ENCODE results near the gene OGFOD1. TPM values are rescaled to one million over a fixed set of nuclear protein-coding genes. Genes with fewer than 3 reads are reported as not detected.

The OGFOD1 gene
- total RNA-seq, 1 experiment from 2014 or later: 55.5 TPM

GRCh38 chr16:56513091-56513490, 61.7 kb downstream of the OGFOD1 start:
- Histone ChIP-seq H3K36me3 (ENCODE audit: low read depth, low read length) (no peaks in the 10 kb centered on the region; the same call in 1 of the 2 replicates), H3K4me1 (ENCODE audit: insufficient read depth, low read length) (peaks cover 23% of the 10 kb centered on the region), H3K4me3 (ENCODE audit: low read length) (no peak overlapping the region), H3K27ac (ENCODE audit: low read length) (no peak overlapping the region), H3K27me3 (ENCODE audit: low read length) (no peaks in the 10 kb centered on the region), H3K9ac (ENCODE audit: low read length) (no peak overlapping the region), H4K20me1 (ENCODE audit: low read length) (peaks cover 5% of the 10 kb centered on the region), H3F3A (ENCODE audit: low read length, unreplicated experiment) (no peaks in the 10 kb centered on the region), H3K4me2 (ENCODE audit: low read length) (no peak overlapping the region), H2AFZ (ENCODE audit: low read length) (no peak overlapping the region), H3K79me2 (ENCODE audit: low read length) (peaks cover 17% of the 10 kb centered on the region), H3K9me2 (replicated peaks; ENCODE audit: low read length) (no peaks in the 10 kb centered on the region), H3K9me3 (ENCODE audit: low read length) (no peaks in the 10 kb centered on the region)
- no peak for DNase-seq
- intact Hi-C loops (cut with micrococcal nuclease): no loop called here
- TF ChIP-seq EZH2 (IDR thresholded peaks at IDR 0.05; ENCODE audit: low read length, unreplicated experiment) (no peak), CTCF (conservative IDR thresholded peaks at IDR 0.05; ENCODE audit: low read depth, low read length) (no peak), EZH2phosphoT487 (IDR thresholded peaks at IDR 0.05; ENCODE audit: borderline replicate concordance, low read length) (no peak)
- BruUV-seq (replicated peaks): no TSS peak
- ATAC-seq: no peak
- POLR2A ChIA-PET (ENCODE audit: unreplicated experiment): no interaction called here
- CTCF ChIA-PET: no interaction called here

GRCh38 chr16:56513972-56514371, 62.6 kb downstream of the OGFOD1 start:
- no peaks in the 10 kb centered on the region for H3K27me3 ChIP-seq (ENCODE audit: low read length)
- H4K20me1 ChIP-seq (ENCODE audit: low read length): peaks cover 5% of the 10 kb centered on the region
- POLR2A ChIA-PET (ENCODE audit: unreplicated experiment): no interaction called here
- intact Hi-C loops (cut with micrococcal nuclease): loop anchor here (1.0 kb wide), 3 partner anchors 86 to 275 kb away; no protein-coding TSS in a partner anchor
- no peaks in the 10 kb centered on the region for H3F3A ChIP-seq (ENCODE audit: low read length, unreplicated experiment)
- peaks cover 21% of the 10 kb centered on the region for H3K79me2 ChIP-seq (ENCODE audit: low read length)
- peaks cover 32% of the 10 kb centered on the region for H3K4me1 ChIP-seq (ENCODE audit: insufficient read depth, low read length)
- H3K4me2 ChIP-seq (ENCODE audit: low read length): peak overlapping the region; percentile 33
- no peaks in the 10 kb centered on the region; the same call in 1 of the 2 replicates for H3K36me3 ChIP-seq (ENCODE audit: low read depth, low read length)
- H3K9ac ChIP-seq (ENCODE audit: low read length): no peak overlapping the region
- H3K4me3 ChIP-seq (ENCODE audit: low read length): no peak overlapping the region
- ATAC-seq: peak; percentile 68
- peak; percentile 64 for DNase-seq
- H3K9me3 ChIP-seq (ENCODE audit: low read length): no peaks in the 10 kb centered on the region
- TF ChIP-seq EZH2phosphoT487 (IDR thresholded peaks at IDR 0.05; ENCODE audit: borderline replicate concordance, low read length) (no peak), CTCF (conservative IDR thresholded peaks at IDR 0.05; ENCODE audit: low read depth, low read length) (peak; percentile 76)
- no peaks in the 10 kb centered on the region for H3K9me2 ChIP-seq (replicated peaks; ENCODE audit: low read length)
- CTCF ChIA-PET: interaction anchor here (0.9 to 1.0 kb wide), 3 partner anchors 63 to 188 kb away, joined by 3 to 6 read pairs (median 4); partner anchors contain the start of genes NUDT21 and OGFOD1
- H3K27ac ChIP-seq (ENCODE audit: low read length): no peak overlapping the region
- no TSS peak for BruUV-seq (replicated peaks)
- H2AFZ ChIP-seq (ENCODE audit: low read length): no peak overlapping the region

- Histone ChIP-seq H3K27ac (ENCODE audit: low read length) (0 out of 2 replicates have a peak overlapping the region, but pooled peaks have one; percentile 11), H3K4me1 (ENCODE audit: insufficient read depth, low read length) (peaks cover 32% of the 10 kb centered on the region), H3K4me2 (ENCODE audit: low read length) (peak overlapping the region; percentile 33), H4K20me1 (ENCODE audit: low read length) (peaks cover 5% of the 10 kb centered on the region), H3K4me3 (ENCODE audit: low read length) (no peak overlapping the region), H3K9me2 (replicated peaks; ENCODE audit: low read length) (no peaks in the 10 kb centered on the region), H3F3A (ENCODE audit: low read length, unreplicated experiment) (no peaks in the 10 kb centered on the region), H3K79me2 (ENCODE audit: low read length) (peaks cover 24% of the 10 kb centered on the region), H3K9me3 (ENCODE audit: low read length) (no peaks in the 10 kb centered on the region), H3K27me3 (ENCODE audit: low read length) (no peaks in the 10 kb centered on the region), H3K9ac (ENCODE audit: low read length) (no peak overlapping the region), H3K36me3 (ENCODE audit: low read depth, low read length) (no peaks in the 10 kb centered on the region; the same call in 1 of the 2 replicates), H2AFZ (ENCODE audit: low read length) (no peak overlapping the region)
- ChIA-PET CTCF (no interaction called here), POLR2A (ENCODE audit: unreplicated experiment) (no interaction called here)
- no TSS peak for BruUV-seq (replicated peaks)
- no peak for TF ChIP-seq EZH2phosphoT487 (IDR thresholded peaks at IDR 0.05; ENCODE audit: borderline replicate concordance, low read length)
- no peak for TF ChIP-seq CTCF (conservative IDR thresholded peaks at IDR 0.05; ENCODE audit: low read depth, low read length)
- no peak for TF ChIP-seq EZH2 (IDR thresholded peaks at IDR 0.05; ENCODE audit: low read length, unreplicated experiment)
- intact Hi-C loops (cut with micrococcal nuclease): loop anchor here (1.0 kb wide), 3 partner anchors 85 to 274 kb away; no protein-coding TSS in a partner anchor
- DNase-seq (peak; percentile 44), ATAC-seq (peak; percentile 24; the same call in 1 of the 2 replicates)
These were observed 63.5 kb downstream of the OGFOD1 start for GRCh38 chr16:56514845-56515244.

Data from PC-3 (cell line).